H1 (cell line): ENCODE results near the gene TCF7L1. TPM values are rescaled to one million over a fixed set of nuclear protein-coding genes. Genes with fewer than 3 reads are reported as not detected.

ENCODE experiments used
- CTCF ChIA-PET: fragments of 300-600 bp; sonication (Branson Sonifier 250); formaldehyde crosslinking; loops from one replicate; lab custom pipeline; 2021; ENCODE audit not compliant: partially characterized antibody; lab: Charles Lee
- POLR2A ChIA-PET: fragments of 300-600 bp; sonication (Branson Sonifier 250); formaldehyde crosslinking; loops from one replicate; lab custom pipeline; 2021; ENCODE audit warnings: inconsistent platforms; ENCODE audit not compliant: partially characterized antibody; lab: Charles Lee
- DNase-seq, 2 experiments: peaks; one replicate each; pipeline versions ENCODE4 v3.0.0 to v3.0.0-alpha.2; 2010 to 2022; ENCODE audit warnings: low spot score in 2 of 2, low read depth in 1 of 2, mixed read lengths in 1 of 2
- FAIRE-seq: peaks from 2 replicates; lab custom pipeline; 2011; peaks lifted over from hg19 to GRCh38; lab: Jason Lieb, UNC
- H2AFZ ChIP-seq: 2 replicates; pipeline ENCODE4 v1.8.1; 2012; ENCODE audit warnings: low read length, inconsistent platforms
- H2AK5ac ChIP-seq: 2 replicates; pipeline ENCODE4 v1.6.1; 2013; ENCODE audit warnings: low read depth, low read length
- H2BK120ac ChIP-seq: replicated peaks from 2 replicates; pipeline ENCODE3; 2013; ENCODE audit warnings: low read depth, low read length, inconsistent platforms
- H2BK12ac ChIP-seq: 2 replicates; pipeline ENCODE4 v1.6.1; 2013; ENCODE audit warnings: low read depth, low read length
- H2BK15ac ChIP-seq: 2 replicates; pipeline ENCODE4 v1.6.1; 2013; ENCODE audit warnings: low read length
- H2BK20ac ChIP-seq: 2 replicates; pipeline ENCODE4 v1.6.1; 2013; ENCODE audit warnings: low read length
- H2BK5ac ChIP-seq: 2 replicates; pipeline ENCODE4 v1.6.1; 2013; ENCODE audit warnings: low read depth, low read length
- H3K14ac ChIP-seq: 2 replicates; pipeline ENCODE4 v1.6.1; 2013; ENCODE audit warnings: inconsistent platforms; ENCODE audit not compliant: insufficient read length
- H3K18ac ChIP-seq: 2 replicates; pipeline ENCODE4 v1.6.1; 2013; ENCODE audit warnings: low read length; ENCODE audit errors: extremely low read depth
- H3K23ac ChIP-seq: 2 replicates; pipeline ENCODE4 v1.6.1; 2013; ENCODE audit warnings: inconsistent platforms; ENCODE audit not compliant: insufficient read length
- H3K23me2 ChIP-seq: 2 replicates; pipeline ENCODE4 v1.6.1; 2013; ENCODE audit warnings: low read depth, low read length
- H3K27ac ChIP-seq: 2 replicates; pipeline ENCODE4 v1.6.1; 2011; ENCODE audit warnings: low read depth, low read length, inconsistent platforms
- H3K27me3 ChIP-seq, 4 experiments: replicated peaks in 1 of 4; 1 replicate in 1 of 4; 2 replicates in 3 of 4; pipeline versions ENCODE4 v1.6.1 to v1.8.1; 2011 to 2013; ENCODE audit warnings: low read length in 3 of 4, mild to moderate bottlenecking in 3 of 4, inconsistent platforms in 2 of 4, mixed read lengths in 2 of 4, moderate library complexity in 1 of 4; ENCODE audit not compliant: control insufficient read depth in 3 of 4, insufficient read depth in 3 of 4; ENCODE audit errors: extremely low read depth in 1 of 4
- H3K36me3 ChIP-seq, 4 experiments: 2 replicates each; pipeline versions ENCODE4 v1.6.1 to v1.8.1; 2011 to 2013; ENCODE audit warnings: mild to moderate bottlenecking in 4 of 4, low read length in 3 of 4, moderate library complexity in 2 of 4, control low read depth in 1 of 4, inconsistent platforms in 1 of 4; ENCODE audit not compliant: insufficient read depth in 4 of 4, control insufficient read depth in 2 of 4
- H3K4ac ChIP-seq: replicated peaks from 2 replicates; pipeline ENCODE3; 2013; ENCODE audit warnings: low read length, low read depth, mixed read lengths, inconsistent platforms; ENCODE audit not compliant: insufficient read length
- H3K4me1 ChIP-seq, 4 experiments: replicated peaks in 1 of 4; 1 replicate in 1 of 4; 2 replicates in 3 of 4; pipeline versions ENCODE4 v1.6.1 to v1.8.1; 2011 to 2013; ENCODE audit warnings: low read length in 3 of 4, inconsistent platforms in 2 of 4, mixed read lengths in 1 of 4; ENCODE audit not compliant: insufficient read depth in 4 of 4, control insufficient read depth in 3 of 4
- H3K4me2 ChIP-seq, 2 experiments: 2 replicates each; pipeline versions ENCODE4 v1.6.1 to v1.8.1; 2011 to 2013; ENCODE audit warnings: low read depth in 2 of 2, low read length in 2 of 2, control low read depth in 1 of 2, inconsistent platforms in 1 of 2, mild to moderate bottlenecking in 1 of 2; ENCODE audit not compliant: insufficient read depth in 1 of 2
- H3K4me3 ChIP-seq, 4 experiments: fragments of 200-600, 300-600 bp in 1 of 4; sonication (generic), shearing (Covaris generic), sonication (Bioruptor Twin) in 1 of 4; 2 replicates each; pipeline versions ENCODE4 v1.5.1 to v1.8.1; 2011 to 2016; ENCODE audit warnings: low read length in 4 of 4, low read depth in 3 of 4, control low read depth in 2 of 4, inconsistent platforms in 2 of 4, mild to moderate bottlenecking in 2 of 4, mixed read lengths in 1 of 4, moderate library complexity in 1 of 4; ENCODE audit not compliant: insufficient read depth in 2 of 4; ENCODE audit errors: extremely low read depth in 1 of 4
- H3K56ac ChIP-seq: replicated peaks from 2 replicates; pipeline ENCODE3; 2013; ENCODE audit warnings: low read depth, mild to moderate bottlenecking, mixed read lengths, low read length, inconsistent platforms; ENCODE audit not compliant: insufficient read length
- H3K79me1 ChIP-seq: 2 replicates; pipeline ENCODE4 v1.6.1; 2013; ENCODE audit warnings: low read depth, low read length, control low read depth
- H3K79me2 ChIP-seq, 2 experiments: 2 replicates each; pipeline versions ENCODE4 v1.6.1 to v1.8.1; 2012 to 2013; ENCODE audit warnings: low read length in 2 of 2, mild to moderate bottlenecking in 2 of 2, inconsistent platforms in 1 of 2; ENCODE audit not compliant: insufficient read depth in 2 of 2, control insufficient read depth in 1 of 2
- H3K9ac ChIP-seq, 4 experiments: replicated peaks in 1 of 4; 1 replicate in 1 of 4; 2 replicates in 3 of 4; pipeline versions ENCODE4 v1.6.1 to v1.8.1; 2011 to 2013; ENCODE audit warnings: low read depth in 3 of 4, low read length in 3 of 4, control low read depth in 2 of 4, mild to moderate bottlenecking in 2 of 4, moderate library complexity in 2 of 4, inconsistent platforms in 1 of 4; ENCODE audit errors: extremely low read depth in 1 of 4
- H3K9me3 ChIP-seq, 2 experiments: 2 replicates each; pipeline versions ENCODE4 v1.6.1 to v1.8.1; 2012 to 2013; ENCODE audit warnings: mild to moderate bottlenecking in 2 of 2, moderate library complexity in 2 of 2, control low read depth in 1 of 2, inconsistent platforms in 1 of 2, low read depth in 1 of 2, low read length in 1 of 2, mixed read lengths in 1 of 2; ENCODE audit not compliant: insufficient read depth in 2 of 2
- H4K20me1 ChIP-seq, 2 experiments: replicated peaks in 1 of 2; 2 replicates each; pipeline versions ENCODE3 to v1.8.1; 2011 to 2013; ENCODE audit warnings: inconsistent platforms in 2 of 2, low read length in 2 of 2, mild to moderate bottlenecking in 1 of 2; ENCODE audit not compliant: insufficient read depth in 2 of 2, control insufficient read depth in 1 of 2
- H4K5ac ChIP-seq: 2 replicates; pipeline ENCODE4 v1.6.1; 2013; ENCODE audit warnings: low read length, low read depth, mixed read lengths, inconsistent platforms; ENCODE audit not compliant: insufficient read length
- H4K8ac ChIP-seq: 2 replicates; pipeline ENCODE4 v1.8.0; 2013; ENCODE audit warnings: mild to moderate bottlenecking, moderate library complexity, low read length, inconsistent platforms; ENCODE audit not compliant: insufficient read depth; ENCODE audit errors: extremely low read depth
- H4K91ac ChIP-seq: replicated peaks from 2 replicates; pipeline ENCODE3; 2013; ENCODE audit warnings: low read length, mixed read lengths, inconsistent platforms; ENCODE audit not compliant: insufficient read length
- ATF2 ChIP-seq: IDR thresholded peaks from 2 replicates; pipeline ENCODE4 v1.6.1; 2012; ENCODE audit warnings: low read length, inconsistent platforms
- CREB1 ChIP-seq: IDR thresholded peaks from 2 replicates; pipeline ENCODE4 v1.6.1; 2012; ENCODE audit warnings: inconsistent platforms
- CTCF ChIP-seq, 3 experiments: IDR thresholded peaks; 1 replicate in 2 of 3; 2 replicates in 1 of 3; pipeline versions ENCODE4 v1.5.1 to v1.6.1; 2011; ENCODE audit warnings: low read length in 3 of 3, mild to moderate bottlenecking in 3 of 3, inconsistent platforms in 2 of 3, low read depth in 1 of 3, moderate library complexity in 1 of 3; ENCODE audit not compliant: insufficient read depth in 1 of 3; ENCODE audit errors: control extremely low read depth in 1 of 3
- RAD21 ChIP-seq, 2 experiments: IDR thresholded peaks in 1 of 2; conservative IDR thresholded peaks in 1 of 2; 2 replicates each; pipeline ENCODE4 v1.6.1; 2011; ENCODE audit warnings: low read depth in 2 of 2, low read length in 2 of 2, improper control_type of control experiment in 1 of 2, inconsistent platforms in 1 of 2, mild to moderate bottlenecking in 1 of 2, moderate library complexity in 1 of 2
- TAF1 ChIP-seq: IDR thresholded peaks from 2 replicates; pipeline ENCODE4 v1.6.1; 2011; ENCODE audit warnings: mild to moderate bottlenecking, low read depth, low read length
- WGBS, 2 experiments: shearing (Covaris generic) in 1 of 2; methylation state at CpG; one replicate each; pipeline versions ENCODE4 v1.1.6 to v1.1.7; 2013 to 2015; ENCODE audit warnings: low lambda C conversion rate in 2 of 2, mixed read lengths in 2 of 2, inconsistent platforms in 1 of 2, low coverage in 1 of 2, missing lambda C conversion rate in 1 of 2; ENCODE audit not compliant: insufficient replicate concordance in 2 of 2, insufficient coverage in 1 of 2, insufficient read length in 1 of 2; ENCODE audit errors: extremely low coverage in 1 of 2, missing lambda C conversion rate in 1 of 2; 5-methylcytosine and 5-hydroxymethylcytosine counted together
- polyA plus RNA-seq, 7 experiments: library from polyadenylated mRNA; depleted of rRNA in 3 of 7; stranded (reverse) in 5 of 7; unstranded in 2 of 7; fragments of >200 nt in 5 of 7; fragments of 200-250 nt in 2 of 7; gene quantifications; 1 replicate in 5 of 7; 2 replicates in 1 of 7; 4 replicates in 1 of 7; pipeline versions ENCODE4 v1.2.1 to v1.2.3, GENCODE V29; 2011 to 2013; ENCODE audit warnings: missing spikeins in 2 of 7, mixed read lengths in 2 of 7
- total RNA-seq: library from RNA; stranded (reverse); fragmentation: NEBNext Ultra II Directional; extraction: Animal tissue kit (Norgen Biotek cat#: 25700); gene quantifications from 2 replicates; pipeline ENCODE4 v1.2.1, GENCODE V29; 2021

The TCF7L1 gene
- total and polyA plus RNA-seq, 2 of the 8 experiments (the other 6 are each of a cell fraction or from before 2014, with no cell fraction given): 27.5 to 108 TPM

- peaks cover 24 to 50% (median 37%) of the 10 kb centered on the region in 4 experiments for H3K4me1 ChIP-seq
- H3K27ac ChIP-seq: peak overlapping the region; percentile 1; the same call in 1 of the 2 replicates
- peaks cover 10 to 90% of the 10 kb centered on the region in 2 experiments for H3K79me2 ChIP-seq
- TF ChIP-seq CREB1: no peak
- no peak; the same call in 1 of the 2 replicates for TF ChIP-seq ATF2
- TF ChIP-seq CTCF (IDR thresholded peaks at IDR 0.05; ENCODE audit: control extremely low read depth in 1 of 3, insufficient read depth in 1 of 3, low read depth in 1 of 3, low read length in 3 of 3): peak; percentile 70 to 78 (median 74)
- TF ChIP-seq TAF1: no peak
- peak; percentile 57 to 71 for TF ChIP-seq RAD21 (IDR thresholded peaks at IDR 0.05 in 1 of 2, conservative IDR thresholded peaks at IDR 0.05 in 1 of 2; ENCODE audit: low read depth in 2 of 2, low read length in 2 of 2)
Measured at GRCh38 chr2:85243101-85244072, 110.2 kb downstream of the TCF7L1 start.

More at GRCh38 chr2:85243101-85244072, 110.2 kb downstream of the TCF7L1 start:
- ChIA-PET POLR2A (interaction anchor here (0.9 to 1.3 kb wide), 8 partner anchors 10 to 109 kb away, joined by 3 to 7 read pairs (median 4); no protein-coding TSS in a partner anchor), CTCF (interaction anchor here (0.8 to 21.9 kb wide), 17 partner anchors 9 to 103 kb away, joined by 3 to 283 read pairs (median 7); no protein-coding TSS in a partner anchor)
- peak overlapping the region; percentile 41 for H4K5ac ChIP-seq
- peak overlapping the region; percentile 79 for H2BK120ac ChIP-seq
- peak overlapping the region; percentile 9; the same call in 1 of the 2 replicates for H2AK5ac ChIP-seq
- H2BK5ac ChIP-seq: peak overlapping the region; percentile 73
- H2AFZ ChIP-seq: no peak overlapping the region
- H3K4ac ChIP-seq: no peak overlapping the region
- peaks cover 17% of the 10 kb centered on the region; the same call in 1 of the 2 replicates for H3K79me1 ChIP-seq
- peak overlapping the region; percentile 55; the same call in 1 of the 2 replicates for H2BK20ac ChIP-seq
- H2BK15ac ChIP-seq: no peak overlapping the region; the same call in 1 of the 2 replicates
- peaks cover 2 to 9% of the 10 kb centered on the region in 2 experiments for H4K20me1 ChIP-seq
- H3K4me3 ChIP-seq: no peak overlapping the region
- peak overlapping the region; percentile 81 for H4K91ac ChIP-seq
- H4K8ac ChIP-seq: peak overlapping the region; percentile 69
- FAIRE-seq: peak; percentile 32
- H2BK12ac ChIP-seq: peak overlapping the region; percentile 86
- H3K9ac ChIP-seq: no peak overlapping the region
- H3K18ac ChIP-seq: peak overlapping the region; percentile 24; the same call in 1 of the 2 replicates
- WGBS, 2 experiments: 72% methylated on average over 24 of the region's 24 CpGs; no CpG with 5 or more reads in 1 of the 2 experiments
- no peaks in the 10 kb centered on the region; a peak in 1 of 8 replicates for H3K36me3 ChIP-seq
- H3K4me2 ChIP-seq: peak overlapping the region in 1 of 2 experiments; percentile 3; a peak in 1 of 4 replicates
- DNase-seq: peak in 1 of 2 experiments; percentile 83
- H3K23me2 ChIP-seq: no peaks in the 10 kb centered on the region
- H3K9me3 ChIP-seq: no peaks in the 10 kb centered on the region
- H3K14ac ChIP-seq: no peak overlapping the region
- H3K56ac ChIP-seq: no peak overlapping the region
- no peak overlapping the region for H3K23ac ChIP-seq
- no peaks in the 10 kb centered on the region for H3K27me3 ChIP-seq
